SK-N-SH treated with all-trans-retinoic acid at 6 μM for 48 hours (cell line): ENCODE data around the gene RTRAF.
A peak's percentile ranks its signal among the peaks of the same experiment; 100 is the strongest.

Experiments
- ATAC-seq: fragments of 200-7000 bp; cut with Tn5 transposase; 3 replicates; pipeline ENCODE4 v1.9.1; 2020; ENCODE audit warnings: mild to moderate bottlenecking, moderate library complexity
- ARNTL ChIP-seq: fragments of 450-650 bp; formaldehyde crosslinking; IDR thresholded peaks from 2 replicates; pipeline ENCODE4 v1.5.0; 2020; ENCODE audit warnings: low read depth, mild to moderate bottlenecking, moderate library complexity, borderline replicate concordance
- BACH2 ChIP-seq: fragments of 250-450 bp; sonication (Bioruptor Pico); IDR thresholded peaks from 2 replicates; pipeline ENCODE4 v1.9.0; 2021; ENCODE audit warnings: mild to moderate bottlenecking, borderline replicate concordance
- CSDC2 ChIP-seq: fragments of 250-450 bp; sonication (Bioruptor Pico); IDR thresholded peaks from 2 replicates; pipeline ENCODE4 v1.5.0; 2020; ENCODE audit warnings: mild to moderate bottlenecking, moderate library complexity
- ESRRG ChIP-seq: fragments of 250-450 bp; sonication (Bioruptor Pico); IDR thresholded peaks from 2 replicates; pipeline ENCODE4 v1.6.1; 2021; ENCODE audit warnings: mild to moderate bottlenecking
- GLIS3 ChIP-seq: fragments of 250-450 bp; sonication (Bioruptor Pico); IDR thresholded peaks from 2 replicates; pipeline ENCODE4 v1.5.0; 2020; ENCODE audit warnings: mild to moderate bottlenecking, moderate library complexity
- OSR1 ChIP-seq: fragments of 250-450 bp; sonication (Bioruptor Pico); IDR thresholded peaks from 2 replicates; pipeline ENCODE4 v1.8.0; 2022; ENCODE audit warnings: moderate library complexity, mild to moderate bottlenecking, inconsistent platforms
- PPARA ChIP-seq: fragments of 250-450 bp; sonication (Bioruptor Pico); IDR thresholded peaks from 2 replicates; pipeline ENCODE4 v1.5.0; 2020; ENCODE audit warnings: mild to moderate bottlenecking, borderline replicate concordance
- RARB ChIP-seq: fragments of 250-450 bp; sonication (Bioruptor Pico); IDR thresholded peaks from 2 replicates; pipeline ENCODE4 v1.8.0; 2021; ENCODE audit warnings: mild to moderate bottlenecking, moderate library complexity
- SNAI2 ChIP-seq: fragments of 250-450 bp; sonication (Bioruptor Pico); IDR thresholded peaks from 2 replicates; pipeline ENCODE4 v1.5.0; 2020; ENCODE audit warnings: mild to moderate bottlenecking, moderate library complexity
- TCF4 ChIP-seq: fragments of 250-450 bp; sonication (Bioruptor Pico); IDR thresholded peaks from 2 replicates; pipeline ENCODE4 v1.8.0; 2021; ENCODE audit warnings: mild to moderate bottlenecking, moderate library complexity, borderline replicate concordance
- TOX ChIP-seq: fragments of 250-450 bp; sonication (Bioruptor Pico); IDR thresholded peaks from 2 replicates; pipeline ENCODE4 v1.8.0; 2021; ENCODE audit warnings: mild to moderate bottlenecking, moderate library complexity, borderline replicate concordance
- ZC3H10 ChIP-seq: fragments of 250-450 bp; sonication (Bioruptor Pico); IDR thresholded peaks from 2 replicates; pipeline ENCODE4 v1.5.1; 2021; ENCODE audit warnings: mild to moderate bottlenecking, moderate library complexity
- ZFP3 ChIP-seq: fragments of 250-450 bp; sonication (Bioruptor Pico); IDR thresholded peaks from 2 replicates; pipeline ENCODE4 v1.5.0; 2020; ENCODE audit warnings: mild to moderate bottlenecking, moderate library complexity
- ZFP30 ChIP-seq: fragments of 450-650 bp; formaldehyde crosslinking; IDR thresholded peaks from 2 replicates; pipeline ENCODE4 v1.5.0; 2022; ENCODE audit warnings: mild to moderate bottlenecking, moderate library complexity
- ZNF565 ChIP-seq: fragments of 450-650 bp; formaldehyde crosslinking; conservative IDR thresholded peaks from 2 replicates; pipeline ENCODE4 v1.5.0; 2020; ENCODE audit warnings: low read depth, mild to moderate bottlenecking, moderate library complexity
- ZNF70 ChIP-seq: fragments of 450-650 bp; formaldehyde crosslinking; IDR thresholded peaks from 2 replicates; pipeline ENCODE4 v1.5.0; 2020; ENCODE audit warnings: mild to moderate bottlenecking, moderate library complexity
- ZNF8 ChIP-seq: fragments of 450-650 bp; formaldehyde crosslinking; IDR thresholded peaks from 2 replicates; pipeline ENCODE4 v1.5.0; 2020; ENCODE audit warnings: mild to moderate bottlenecking, moderate library complexity
- TF ChIP-seq, protein P1 (sequence below): fragments of 250-450 bp; sonication (Bioruptor Pico); IDR thresholded peaks from 2 replicates; pipeline ENCODE4 v1.5.0; 2020; ENCODE audit warnings: mild to moderate bottlenecking, moderate library complexity
- TF ChIP-seq, protein P2 (sequence below): fragments of 250-450 bp; sonication (Bioruptor Pico); IDR thresholded peaks from 2 replicates; pipeline ENCODE4 v1.8.0; 2021; ENCODE audit warnings: low read depth, mild to moderate bottlenecking, moderate library complexity, borderline replicate concordance
- TF ChIP-seq, protein P3 (sequence below): fragments of 250-450 bp; sonication (Bioruptor Pico); IDR thresholded peaks from 2 replicates; pipeline ENCODE4 v1.5.1; 2020; ENCODE audit warnings: low read depth, mild to moderate bottlenecking, moderate library complexity

Gene RTRAF

DNA sequence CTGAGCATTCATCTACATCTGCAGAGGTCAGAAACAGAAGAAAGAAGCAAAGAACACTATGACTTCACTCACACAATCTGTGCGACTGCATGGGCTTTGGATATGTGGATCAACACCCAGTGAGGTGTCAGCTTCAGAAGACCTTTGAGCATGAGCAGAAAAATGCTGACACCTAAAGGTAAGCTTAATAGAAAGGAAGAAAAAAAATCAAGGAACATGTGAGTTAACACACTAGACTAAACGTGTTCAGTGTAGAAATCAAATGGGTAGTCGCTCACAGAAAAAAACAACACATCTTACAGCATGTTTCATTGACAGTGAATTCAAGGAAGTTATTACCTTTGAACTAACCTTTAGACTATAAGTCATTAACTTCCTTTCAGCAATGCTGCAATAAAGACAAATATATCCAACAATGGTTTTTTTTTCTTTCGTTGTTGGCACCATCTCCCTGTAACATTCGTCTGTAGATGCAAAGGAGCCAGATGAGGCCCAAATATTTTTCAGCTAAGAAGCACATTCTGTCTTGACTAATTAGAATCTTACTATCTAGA, 30.9 kb downstream of the RTRAF start:
- ATAC-seq: no peak
- TF ChIP-seq ZNF70 (CRISPR knock-in tag) (no peak), OSR1 (CRISPR knock-in tag) (no peak), GLIS3 (CRISPR knock-in tag) (no peak), ZFP3 (CRISPR knock-in tag) (no peak), ARNTL (CRISPR knock-in tag) (no peak), ZNF565 (CRISPR knock-in tag) (no peak), SNAI2 (no peak), BACH2 (no peak)

DNA sequence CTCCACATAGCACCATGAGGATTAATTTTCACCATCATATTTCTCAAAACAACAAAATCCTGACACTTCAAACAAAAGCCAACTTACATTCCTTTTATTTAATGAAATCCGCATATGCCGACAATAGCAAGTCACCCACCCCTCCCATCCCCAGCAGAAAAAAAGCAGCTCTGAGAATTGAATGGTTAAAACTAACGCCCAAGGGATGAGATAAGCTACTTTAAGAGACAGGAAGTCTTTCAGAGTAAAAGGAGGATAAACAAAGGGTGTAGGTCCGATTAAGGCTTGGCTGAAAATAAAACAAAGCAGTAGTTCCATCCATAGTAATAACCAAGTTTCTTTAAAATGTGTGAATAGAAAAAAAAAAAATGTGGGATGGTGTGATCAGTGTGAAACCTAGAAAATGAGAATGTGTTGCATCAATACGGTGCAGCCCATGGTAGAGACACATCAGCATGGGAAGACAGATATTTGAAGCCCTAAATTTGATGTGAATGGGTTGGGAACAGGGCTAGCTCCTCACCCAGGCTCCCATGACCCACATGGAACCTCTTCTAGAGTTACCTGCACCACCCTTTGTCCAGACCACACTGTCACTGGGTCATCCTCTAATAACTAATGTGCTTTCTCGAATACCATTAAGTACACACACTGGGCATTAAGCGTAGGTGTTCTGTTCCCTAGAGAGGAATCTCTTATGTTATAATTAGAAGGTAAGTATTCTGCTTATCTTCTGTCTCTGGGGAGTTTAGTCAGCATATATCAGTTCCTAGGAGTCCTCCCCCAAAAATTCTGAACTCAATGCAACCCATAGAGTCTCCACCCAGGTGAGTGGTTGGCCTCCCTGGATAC, 31.7 kb downstream of the RTRAF start:
- TF ChIP-seq ZFP30 (CRISPR knock-in tag) (no peak), ESRRG (no peak)
- TF ChIP-seq, protein P1, sequence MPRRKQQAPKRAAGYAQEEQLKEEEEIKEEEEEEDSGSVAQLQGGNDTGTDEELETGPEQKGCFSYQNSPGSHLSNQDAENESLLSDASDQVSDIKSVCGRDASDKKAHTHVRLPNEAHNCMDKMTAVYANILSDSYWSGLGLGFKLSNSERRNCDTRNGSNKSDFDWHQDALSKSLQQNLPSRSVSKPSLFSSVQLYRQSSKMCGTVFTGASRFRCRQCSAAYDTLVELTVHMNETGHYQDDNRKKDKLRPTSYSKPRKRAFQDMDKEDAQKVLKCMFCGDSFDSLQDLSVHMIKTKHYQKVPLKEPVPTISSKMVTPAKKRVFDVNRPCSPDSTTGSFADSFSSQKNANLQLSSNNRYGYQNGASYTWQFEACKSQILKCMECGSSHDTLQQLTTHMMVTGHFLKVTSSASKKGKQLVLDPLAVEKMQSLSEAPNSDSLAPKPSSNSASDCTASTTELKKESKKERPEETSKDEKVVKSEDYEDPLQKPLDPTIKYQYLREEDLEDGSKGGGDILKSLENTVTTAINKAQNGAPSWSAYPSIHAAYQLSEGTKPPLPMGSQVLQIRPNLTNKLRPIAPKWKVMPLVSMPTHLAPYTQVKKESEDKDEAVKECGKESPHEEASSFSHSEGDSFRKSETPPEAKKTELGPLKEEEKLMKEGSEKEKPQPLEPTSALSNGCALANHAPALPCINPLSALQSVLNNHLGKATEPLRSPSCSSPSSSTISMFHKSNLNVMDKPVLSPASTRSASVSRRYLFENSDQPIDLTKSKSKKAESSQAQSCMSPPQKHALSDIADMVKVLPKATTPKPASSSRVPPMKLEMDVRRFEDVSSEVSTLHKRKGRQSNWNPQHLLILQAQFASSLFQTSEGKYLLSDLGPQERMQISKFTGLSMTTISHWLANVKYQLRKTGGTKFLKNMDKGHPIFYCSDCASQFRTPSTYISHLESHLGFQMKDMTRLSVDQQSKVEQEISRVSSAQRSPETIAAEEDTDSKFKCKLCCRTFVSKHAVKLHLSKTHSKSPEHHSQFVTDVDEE (CRISPR knock-in tag): no peak
- TF ChIP-seq, all 23 proteins: peak for 0
- no peak for ATAC-seq

DNA sequence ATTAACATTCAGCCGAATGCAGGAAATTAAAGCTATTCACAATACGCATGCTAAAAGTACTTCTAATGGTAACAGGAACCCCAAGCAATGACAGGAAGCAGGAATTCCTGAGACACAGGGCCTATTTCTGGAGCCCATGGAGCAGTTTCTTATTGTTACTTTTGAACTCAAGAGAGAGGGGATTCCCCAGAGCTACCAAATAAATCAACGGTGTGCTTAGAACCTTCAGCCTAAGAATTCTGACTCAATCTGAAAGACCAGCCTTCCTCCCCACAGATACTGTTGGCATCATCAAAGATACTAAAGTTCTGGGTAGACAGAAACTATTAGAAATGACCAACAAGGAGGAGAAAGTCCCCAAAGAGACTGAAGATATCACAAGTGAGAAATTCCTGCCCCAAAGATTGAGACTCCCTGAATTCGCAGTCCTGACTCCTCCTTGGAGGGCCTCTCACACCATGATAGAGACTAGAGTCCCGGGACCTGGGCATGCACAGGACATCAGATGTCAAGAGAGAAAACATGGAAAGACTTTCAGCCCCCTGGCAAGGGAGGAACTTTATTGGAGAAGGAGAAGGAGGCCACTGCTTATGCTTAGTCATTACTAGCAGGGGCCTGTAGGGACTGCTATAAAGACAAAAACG, 32.7 kb downstream of the RTRAF start:
- TF ChIP-seq ZNF565 (CRISPR knock-in tag) (no peak), ZFP30 (CRISPR knock-in tag) (no peak), CSDC2 (no peak), ZC3H10 (CRISPR knock-in tag) (no peak), BACH2 (no peak), OSR1 (CRISPR knock-in tag) (no peak), TOX (CRISPR knock-in tag) (no peak), ZFP3 (CRISPR knock-in tag) (no peak)
- TF ChIP-seq, protein P2, sequence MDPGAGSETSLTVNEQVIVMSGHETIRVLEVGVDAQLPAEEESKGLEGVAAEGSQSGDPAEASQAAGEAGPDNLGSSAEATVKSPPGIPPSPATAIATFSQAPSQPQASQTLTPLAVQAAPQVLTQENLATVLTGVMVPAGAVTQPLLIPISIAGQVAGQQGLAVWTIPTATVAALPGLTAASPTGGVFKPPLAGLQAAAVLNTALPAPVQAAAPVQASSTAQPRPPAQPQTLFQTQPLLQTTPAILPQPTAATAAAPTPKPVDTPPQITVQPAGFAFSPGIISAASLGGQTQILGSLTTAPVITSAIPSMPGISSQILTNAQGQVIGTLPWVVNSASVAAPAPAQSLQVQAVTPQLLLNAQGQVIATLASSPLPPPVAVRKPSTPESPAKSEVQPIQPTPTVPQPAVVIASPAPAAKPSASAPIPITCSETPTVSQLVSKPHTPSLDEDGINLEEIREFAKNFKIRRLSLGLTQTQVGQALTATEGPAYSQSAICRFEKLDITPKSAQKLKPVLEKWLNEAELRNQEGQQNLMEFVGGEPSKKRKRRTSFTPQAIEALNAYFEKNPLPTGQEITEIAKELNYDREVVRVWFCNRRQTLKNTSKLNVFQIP (CRISPR knock-in tag): no peak
- TF ChIP-seq, protein P3, sequence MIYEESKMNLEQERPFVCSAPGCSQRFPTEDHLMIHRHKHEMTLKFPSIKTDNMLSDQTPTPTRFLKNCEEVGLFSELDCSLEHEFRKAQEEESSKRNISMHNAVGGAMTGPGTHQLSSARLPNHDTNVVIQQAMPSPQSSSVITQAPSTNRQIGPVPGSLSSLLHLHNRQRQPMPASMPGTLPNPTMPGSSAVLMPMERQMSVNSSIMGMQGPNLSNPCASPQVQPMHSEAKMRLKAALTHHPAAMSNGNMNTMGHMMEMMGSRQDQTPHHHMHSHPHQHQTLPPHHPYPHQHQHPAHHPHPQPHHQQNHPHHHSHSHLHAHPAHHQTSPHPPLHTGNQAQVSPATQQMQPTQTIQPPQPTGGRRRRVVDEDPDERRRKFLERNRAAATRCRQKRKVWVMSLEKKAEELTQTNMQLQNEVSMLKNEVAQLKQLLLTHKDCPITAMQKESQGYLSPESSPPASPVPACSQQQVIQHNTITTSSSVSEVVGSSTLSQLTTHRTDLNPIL (CRISPR knock-in tag): no peak
- no peak for ATAC-seq

DNA sequence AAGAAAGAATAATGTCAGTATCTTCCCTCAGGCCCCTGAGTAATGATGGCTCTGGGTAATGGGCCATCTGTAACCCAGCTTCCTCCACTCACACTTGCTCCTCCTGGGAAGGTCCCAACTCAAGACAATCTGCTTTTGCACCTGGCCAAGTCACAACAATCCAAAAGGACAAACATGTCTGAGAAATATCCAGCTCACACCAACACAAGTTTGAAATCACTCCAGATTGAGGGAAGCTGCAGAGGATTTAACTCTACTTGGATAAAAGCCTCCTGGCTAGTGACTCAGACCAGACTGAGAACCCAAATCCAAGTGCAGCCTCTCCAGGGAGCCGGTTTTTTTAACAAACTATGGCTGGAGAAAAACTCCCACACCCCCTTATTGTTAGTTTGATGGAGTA, 34.2 kb downstream of the RTRAF start:
- TF ChIP-seq ZFP3 (CRISPR knock-in tag): no peak
- no peak for TF ChIP-seq ZNF8
- TF ChIP-seq RARB (CRISPR knock-in tag): no peak
- TF ChIP-seq PPARA (CRISPR knock-in tag): no peak
- TF ChIP-seq ZFP30 (CRISPR knock-in tag): no peak
- TF ChIP-seq TCF4: no peak
- no peak for TF ChIP-seq ZNF70 (CRISPR knock-in tag)
- TF ChIP-seq, all 23 proteins: peak for 0
- ATAC-seq: no peak

DNA sequence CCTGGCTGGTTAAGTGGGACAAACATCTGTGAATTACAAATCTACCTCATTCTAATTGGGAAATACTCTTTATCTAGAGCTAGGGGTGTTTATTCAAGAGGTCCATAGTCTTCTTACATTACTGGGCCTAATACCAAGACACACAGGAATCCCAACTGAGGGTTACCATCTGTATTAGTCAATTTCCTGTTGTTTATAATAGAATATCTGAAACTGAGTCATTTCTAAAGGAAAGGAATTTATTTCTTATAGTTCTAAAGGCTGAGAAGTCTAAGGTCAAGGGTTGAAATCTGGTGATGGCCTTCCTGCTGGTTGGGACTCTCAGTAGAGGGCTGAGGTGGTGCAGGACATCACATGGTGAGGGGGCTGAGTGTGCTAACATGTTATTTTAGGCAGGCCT, 36.0 kb downstream of the RTRAF start:
- ATAC-seq: peak; percentile 35; the same call in 2 of the 3 replicates
- TF ChIP-seq RARB (CRISPR knock-in tag) (no peak), TCF4 (no peak), ZC3H10 (CRISPR knock-in tag) (no peak)
